GM21515 (cell line): ENCODE results near the gene OPCML.

Source experiments
- ATAC-seq: cut with Tn5 transposase; IDR thresholded peaks from one replicate; pipeline ENCODE4 v1.9.1; 2021; ENCODE audit not compliant: unreplicated experiment

OPCML gene

GRCh38 chr11:133541021-133541719, 8.9 kb upstream of the OPCML start:
- no peak for ATAC-seq

- no peak for ATAC-seq
Measured at GRCh38 chr11:133536198-133536597, 3.9 kb upstream of the OPCML start.

- no peak for ATAC-seq
Measured at GRCh38 chr11:133533205-133533604, 904 bp upstream of the OPCML start.

DNA sequence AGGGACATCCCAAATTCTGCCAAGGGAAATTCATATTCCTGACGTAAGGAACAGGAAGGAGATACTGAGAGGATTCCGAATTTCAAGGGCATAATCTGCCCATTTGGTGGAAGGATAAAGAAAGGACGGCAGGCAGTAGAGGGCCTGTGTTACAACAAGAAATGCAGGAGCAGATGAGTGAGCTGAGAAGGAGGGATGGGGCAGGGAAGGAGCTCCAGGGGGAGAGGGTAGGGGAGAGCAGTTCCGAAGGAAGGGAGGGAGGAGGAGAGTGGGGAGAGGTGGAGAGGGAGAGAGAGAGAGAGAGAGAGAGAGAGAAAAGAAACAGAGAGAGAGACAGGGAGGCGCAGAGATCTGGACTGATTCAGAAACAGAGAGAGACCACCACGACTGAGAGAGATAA, 843 bp downstream of the OPCML start:
- ATAC-seq: no peak

DNA sequence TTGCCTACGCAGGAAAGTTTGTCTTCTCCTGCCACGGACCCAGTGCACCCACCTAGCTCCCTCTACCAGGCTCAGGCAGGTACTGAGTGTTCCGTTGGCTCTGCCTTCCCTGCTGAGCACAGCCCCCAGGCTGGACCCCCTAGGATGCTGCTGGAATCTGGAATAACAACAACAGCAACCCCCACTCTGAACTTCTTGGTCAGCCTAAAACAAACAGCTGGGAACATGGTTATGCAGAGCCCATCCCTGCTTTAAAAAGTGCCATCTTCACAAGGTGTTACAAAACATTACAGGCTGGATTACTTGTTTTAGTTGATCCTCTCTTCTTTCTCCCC, 1.8 kb downstream of the OPCML start:
- no peak for ATAC-seq

DNA sequence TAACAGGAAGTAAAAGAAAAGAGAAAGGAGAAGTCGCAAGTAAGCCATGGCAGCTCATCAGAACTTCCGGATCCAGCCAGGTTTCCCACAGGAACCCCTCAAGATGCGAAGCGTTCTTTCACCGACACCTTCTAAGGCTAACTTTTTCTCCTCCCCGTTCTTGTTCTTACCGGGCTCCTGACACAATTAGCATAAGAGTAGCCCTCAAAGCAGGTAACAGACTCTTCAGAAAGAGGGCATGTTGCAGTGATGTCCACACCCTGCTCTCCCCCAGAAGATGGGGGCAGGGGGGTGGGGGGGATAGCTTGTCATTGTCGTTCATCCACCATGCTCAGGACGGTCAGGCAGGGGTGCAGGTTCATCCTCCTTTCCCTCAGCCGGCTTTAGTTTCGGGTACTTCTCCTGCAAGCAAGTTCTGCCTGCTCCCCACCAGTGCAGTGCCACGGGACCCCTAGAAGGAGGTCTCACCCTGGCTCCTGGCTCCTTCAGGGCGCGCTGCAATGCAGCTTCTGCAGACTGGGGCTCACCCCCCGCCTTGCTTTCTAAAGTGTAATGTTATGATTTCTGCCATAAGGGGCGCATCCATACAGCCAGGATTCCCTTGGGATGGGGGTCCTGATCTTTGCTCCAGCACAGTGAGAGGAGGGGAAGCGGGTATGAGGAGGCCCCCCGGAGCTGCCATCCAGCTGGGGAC, 2.3 kb downstream of the OPCML start:
- no peak for ATAC-seq

- ATAC-seq: no peak
Measured at GRCh38 chr11:133526790-133527189, 5.5 kb downstream of the OPCML start.

GRCh38 chr11:133525976-133526375, 6.3 kb downstream of the OPCML start:
- ATAC-seq: no peak

DNA sequence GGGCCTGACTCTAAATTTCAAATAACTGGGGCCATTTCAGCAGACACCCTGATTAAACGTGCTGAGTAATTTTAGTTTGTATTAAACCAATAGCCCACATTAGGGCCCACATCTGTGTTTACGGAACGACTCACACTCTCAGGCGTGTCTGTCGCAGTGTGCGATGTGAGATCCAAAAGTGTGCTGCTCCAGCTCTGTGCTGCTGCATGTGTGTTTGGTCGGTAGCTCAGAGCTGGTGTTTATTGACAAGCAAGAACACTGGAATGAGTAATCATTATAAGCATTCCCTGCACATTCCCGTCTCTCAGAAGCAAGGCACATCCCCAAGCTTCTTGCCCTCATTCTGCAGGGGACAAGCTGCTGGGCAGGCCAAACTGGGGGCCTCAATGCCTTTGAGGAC, 7.8 kb downstream of the OPCML start:
- no peak for ATAC-seq

DNA sequence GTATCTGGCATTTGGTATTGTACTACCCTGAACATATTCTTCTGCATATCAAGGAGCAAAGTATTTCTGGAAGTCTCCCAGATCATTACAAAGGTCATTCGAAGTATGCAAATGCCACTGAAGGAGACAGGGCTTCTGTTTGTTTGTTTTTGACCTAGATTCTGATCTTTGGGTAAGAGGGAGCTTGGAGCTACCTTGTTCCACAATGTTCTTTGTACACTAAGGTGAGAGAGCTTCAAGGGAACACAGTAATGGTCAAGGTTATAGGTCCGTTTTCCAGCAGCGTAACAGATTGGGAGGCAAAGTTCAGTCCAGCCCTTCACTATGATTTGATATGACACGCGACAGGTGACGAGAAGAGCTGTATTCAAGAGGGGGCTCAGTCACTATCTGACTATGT, 10.0 kb downstream of the OPCML start:
- no peak for ATAC-seq

DNA sequence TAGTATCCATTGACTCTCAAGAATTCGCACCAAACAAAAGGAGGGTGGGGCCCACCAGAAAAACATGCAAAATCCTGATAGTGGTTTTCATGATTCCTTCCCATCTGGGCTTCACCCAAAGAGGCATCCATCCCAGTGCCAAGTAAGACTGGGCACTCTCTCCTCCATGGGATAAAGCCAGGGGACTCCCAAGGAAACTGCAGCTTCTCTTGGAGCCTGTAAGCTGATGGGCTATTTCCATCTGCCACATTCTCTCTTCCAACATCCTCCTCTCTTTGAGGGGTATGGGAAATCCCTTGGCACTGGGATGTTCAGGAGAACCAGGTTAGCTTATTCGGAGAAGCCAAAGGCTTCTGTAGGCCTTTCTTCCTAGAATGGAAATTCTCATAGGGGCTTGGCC, 10.8 kb downstream of the OPCML start:
- ATAC-seq: no peak

GRCh38 chr11:133520707-133521106, 11.6 kb downstream of the OPCML start:
- ATAC-seq: no peak

DNA sequence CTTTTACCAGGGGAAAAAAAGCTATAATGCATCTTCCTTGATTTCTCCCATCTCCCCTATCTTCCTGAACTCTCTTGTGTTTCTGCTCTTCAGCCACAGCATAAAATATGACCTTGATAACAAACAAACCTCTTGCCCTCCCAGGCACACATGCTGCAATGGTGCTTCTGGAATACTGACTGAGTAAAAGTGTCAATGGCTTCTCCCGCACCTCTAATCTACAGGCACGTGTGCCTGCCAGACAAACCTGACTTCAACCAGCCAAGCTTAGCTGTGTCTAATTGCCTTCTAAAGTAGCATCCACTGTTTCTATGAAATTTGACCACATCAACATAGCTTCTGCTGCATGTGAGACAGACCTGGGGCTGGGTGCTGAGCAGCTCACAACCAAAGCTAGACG, 12.7 kb downstream of the OPCML start:
- ATAC-seq: no peak

DNA sequence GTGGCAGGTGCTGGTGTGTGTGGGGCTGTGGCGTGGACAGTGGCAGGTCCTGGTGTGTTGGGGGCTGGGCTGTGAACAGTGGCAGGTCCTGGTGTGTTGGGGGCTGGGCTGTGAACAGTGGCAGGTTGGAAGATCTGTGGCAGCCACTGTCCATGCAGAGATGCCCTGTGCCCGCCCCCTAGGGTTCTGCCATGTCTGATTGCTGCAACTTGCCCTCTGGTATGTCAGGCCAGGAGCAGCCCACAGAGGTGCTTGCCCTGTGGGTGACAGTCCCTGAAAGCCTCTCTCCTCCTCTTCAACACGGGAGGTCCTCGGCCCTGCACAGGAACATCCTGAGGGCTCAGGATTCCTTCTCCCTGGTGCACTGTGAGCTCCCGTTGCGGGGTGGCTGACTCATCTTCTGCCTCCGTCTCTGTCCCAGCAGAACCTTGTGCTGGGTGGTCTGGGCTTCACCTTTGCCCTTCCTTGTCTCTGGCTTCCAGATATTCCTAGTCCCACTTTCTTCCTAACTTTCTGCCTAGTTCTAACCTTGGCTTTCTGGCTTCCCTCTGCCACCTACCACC, 13.5 kb downstream of the OPCML start:
- ATAC-seq: no peak

DNA sequence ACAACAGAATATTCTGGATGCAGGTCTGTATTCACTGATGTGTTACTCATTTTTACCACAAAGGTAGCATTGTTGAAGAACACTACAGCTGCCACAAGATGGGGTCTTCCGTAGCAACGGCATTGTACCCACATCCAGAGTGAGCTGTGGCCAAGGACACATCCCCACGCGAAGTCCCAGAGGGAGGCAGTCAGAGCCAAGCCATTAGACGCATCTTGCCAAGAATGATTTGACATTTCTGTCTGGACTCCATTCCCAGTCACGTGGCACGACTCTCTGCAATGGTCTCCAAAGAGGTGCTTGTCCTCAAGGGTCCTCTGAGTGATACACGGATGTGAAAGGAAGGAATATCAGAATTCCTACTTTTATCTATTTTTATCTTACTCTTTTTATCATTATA, 15.5 kb downstream of the OPCML start:
- no peak for ATAC-seq

- no peak for ATAC-seq
Measured at GRCh38 chr11:133515107-133515506, 17.2 kb downstream of the OPCML start.

GRCh38 chr11:133509924-133510697, 22.2 kb downstream of the OPCML start:
- ATAC-seq: no peak

GRCh38 chr11:133508468-133508867, 23.8 kb downstream of the OPCML start:
- no peak for ATAC-seq

DNA sequence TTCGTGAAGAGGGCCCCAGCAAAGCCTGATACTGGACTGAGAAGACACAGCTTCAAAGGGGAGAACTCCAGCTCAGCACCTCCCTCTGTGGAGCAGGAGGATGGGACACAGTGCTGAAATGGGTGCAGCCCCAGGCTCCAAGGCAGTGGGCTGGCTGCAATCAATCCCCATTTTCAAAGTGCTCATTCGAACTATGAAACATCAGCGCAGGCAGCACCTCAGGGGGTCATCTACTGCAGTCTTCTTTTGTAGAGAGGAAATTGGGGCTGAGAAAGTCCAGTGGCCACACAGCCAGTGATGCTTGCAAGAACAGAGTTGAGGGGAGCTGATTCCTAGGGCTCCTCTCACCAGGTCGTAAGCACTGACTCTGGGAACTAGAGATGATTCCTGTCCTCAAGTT, 25.1 kb downstream of the OPCML start:
- ATAC-seq: no peak

- ATAC-seq: no peak
Measured at GRCh38 chr11:133506551-133507094, 25.7 kb downstream of the OPCML start.

- peak; percentile 73 for ATAC-seq
Measured at GRCh38 chr11:133506023-133506422, 26.3 kb downstream of the OPCML start.

DNA sequence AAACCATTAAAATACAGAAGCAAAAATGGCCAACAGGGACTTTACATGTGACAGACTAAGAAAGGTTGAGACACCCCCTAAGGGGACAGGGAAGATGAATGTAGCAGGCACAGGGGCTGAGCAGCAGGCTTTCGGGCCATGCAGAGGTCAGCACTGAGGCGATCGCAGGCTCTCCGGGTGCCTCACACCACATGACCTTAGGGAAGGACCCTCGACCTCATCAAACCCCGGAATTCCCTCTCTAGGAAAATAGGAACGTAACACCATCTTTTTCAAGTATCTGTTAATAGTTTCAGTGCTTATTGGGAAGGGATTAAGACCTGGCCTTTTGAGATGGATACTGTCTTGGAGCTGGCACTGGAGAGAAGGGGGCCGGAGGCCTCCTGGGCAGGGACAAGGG, 27.4 kb downstream of the OPCML start:
- ATAC-seq: no peak
